Upper lobe of left lung (tissue), 4 donors: Measurements from ENCODE around the gene SYNPR.

ENCODE experiments used
- CTCF ChIP-seq, 6 experiments: fragments of 450-650 bp in 4 of 6; fragments of 200-600 bp in 2 of 6; sonication (generic) in 2 of 6; IDR thresholded peaks; one replicate each; pipeline ENCODE4 v1.5.1; 2016 to 2019; ENCODE audit warnings: antibody characterized with exemption in 6 of 6
- POLR2A ChIP-seq, 4 donors: fragments of 450-650 bp; IDR thresholded peaks; one replicate each; pipeline ENCODE4 v1.5.1; 2016 to 2017; ENCODE audit warnings: antibody characterized with exemption in 4 of 4, mild to moderate bottlenecking in 2 of 4
- POLR2AphosphoS5 ChIP-seq, 2 donors: sonication (generic); formaldehyde crosslinking; IDR thresholded peaks; one replicate each; pipeline ENCODE4 v1.5.1; 2017; ENCODE audit warnings: antibody characterized with exemption in 2 of 2

GRCh38 chr3:63556401-63556800, 278.3 kb downstream of the SYNPR start:
- TF ChIP-seq CTCF (IDR thresholded peaks at IDR 0.05) (no peak), POLR2A (IDR thresholded peaks at IDR 0.05) (no peak), POLR2AphosphoS5 (IDR thresholded peaks at IDR 0.05) (no peak)
